ENCODE data around the gene HLA-DMB. TPM values are rescaled to one million over a fixed set of nuclear protein-coding genes. Genes with fewer than 3 reads are reported as not detected.

The HLA-DMB gene
- total and polyA plus RNA-seq, 2 experiments from 2014 or later: not detected

DNA sequence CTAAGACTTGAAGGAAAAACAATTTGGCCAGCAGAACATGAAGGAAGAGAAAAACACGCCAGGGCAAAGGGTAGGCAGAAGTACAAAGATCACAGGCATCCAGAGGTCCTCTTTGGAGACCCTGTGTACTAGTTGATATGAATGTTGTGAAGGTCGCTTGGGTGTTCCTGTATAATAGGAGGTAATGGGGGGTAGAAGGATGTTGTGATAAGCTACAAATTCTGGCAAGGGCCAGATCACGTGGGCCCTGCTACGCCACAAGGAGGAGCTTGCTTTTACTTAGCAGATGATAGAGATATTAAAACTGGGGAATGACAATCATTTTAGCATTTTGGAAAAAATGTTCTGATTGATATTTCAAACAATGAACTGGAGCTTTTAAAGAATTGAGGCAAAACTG lies 12.9 kb upstream of the HLA-DMB start:
- Histone ChIP-seq H3K9me3 (ENCODE audit: low read depth) (no peaks in the 10 kb centered on the region), H3K4me3 (no peak overlapping the region), H3K36me3 (ENCODE audit: low read depth) (no peaks in the 10 kb centered on the region), H3K27ac (no peak overlapping the region), H3K4me1 (ENCODE audit: insufficient read depth) (peaks cover 4% of the 10 kb centered on the region; the same call in 1 of the 2 replicates), H3K79me2 (ENCODE audit: insufficient read depth) (no peaks in the 10 kb centered on the region), H3K9me2 (ENCODE audit: insufficient read depth) (no peaks in the 10 kb centered on the region), H3K4me2 (ENCODE audit: unreplicated experiment) (no peak overlapping the region), H3K27me3 (replicated peaks; ENCODE audit: insufficient read depth) (no peaks in the 10 kb centered on the region), H3K9ac (no peak overlapping the region), H3F3A (ENCODE audit: insufficient read depth) (0 out of 2 replicates have a peak, but pooled peaks cover 12% of the 10 kb centered on the region), H4K20me1 (ENCODE audit: insufficient read depth) (no peaks in the 10 kb centered on the region), H2AFZ (no peak overlapping the region)
- 83 to 88% methylated on average over 4 of the region's 4 CpGs for WGBS, 2 experiments (ENCODE audit: low coverage in 1 of 2, low lambda C conversion rate in 2 of 2, missing lambda C conversion rate in 2 of 2)
- no peak for TF ChIP-seq EZH2phosphoT487 (IDR thresholded peaks at IDR 0.05; ENCODE audit: insufficient read depth, low read depth)
- TF ChIP-seq EZH2 (IDR thresholded peaks at IDR 0.05; ENCODE audit: insufficient read depth, poor library complexity, severe bottlenecking): no peak
- in situ Hi-C loops (cut with MboI): no loop called here
- no peak for DNase-seq

DNA sequence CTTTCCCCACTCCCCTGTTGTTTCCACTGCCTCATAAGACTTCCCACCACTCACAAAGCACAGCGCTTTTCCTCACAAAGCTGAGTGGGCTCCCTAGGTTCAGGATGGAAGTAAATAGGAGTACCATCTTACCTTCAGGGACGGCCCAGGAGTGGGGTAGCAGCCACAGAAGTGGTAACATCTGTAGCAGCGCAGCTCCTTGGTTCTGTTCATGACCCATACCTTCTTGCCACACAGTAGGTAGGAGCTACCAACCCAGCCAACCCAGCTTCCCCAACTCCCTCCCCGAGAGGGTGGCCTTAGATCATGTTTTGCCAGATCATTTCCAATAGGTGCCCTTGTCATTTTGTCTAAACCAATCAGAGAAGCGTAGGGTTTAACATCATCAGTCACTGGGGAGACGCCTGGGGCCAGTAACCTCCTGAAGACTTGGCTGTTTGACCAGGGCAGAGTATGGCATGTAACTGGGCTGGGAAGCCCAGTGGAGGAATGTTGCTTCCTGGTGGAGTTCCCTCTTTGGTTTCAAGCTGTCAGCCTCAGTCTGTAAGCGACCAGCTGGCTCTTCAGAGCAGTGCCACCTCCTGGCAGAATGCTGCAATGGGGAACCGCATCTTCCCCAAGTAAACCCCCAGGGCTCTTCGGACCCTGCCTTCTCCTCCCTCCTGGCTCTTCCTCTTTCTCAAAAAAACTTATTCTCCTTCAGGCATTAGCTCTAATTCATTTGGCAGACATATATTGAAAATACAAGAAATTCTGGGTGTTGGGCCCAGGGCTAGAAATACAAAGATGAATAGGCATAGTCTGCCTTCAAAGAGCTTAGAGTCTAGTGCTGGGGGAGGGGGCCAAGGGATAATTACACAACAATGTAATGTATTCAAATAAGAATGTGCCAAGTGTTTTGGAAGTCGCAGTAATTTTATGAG lies 12.2 kb upstream of the HLA-DMB start, which contains the start of gene HLA-DMA:
HLA-DMA (minus strand) TSS at position 281 of the 923 bp plus-strand sequence; CDS start at position 220, 61 bp downstream.
- H3K4me1 ChIP-seq (ENCODE audit: insufficient read depth): peaks cover 4% of the 10 kb centered on the region; the same call in 1 of the 2 replicates
- H3K27ac ChIP-seq: peak within 1 kb of the TSS; percentile 40
- no peaks in the 10 kb centered on the region for H3K9me2 ChIP-seq (ENCODE audit: insufficient read depth)
- no peak within 1 kb of the TSS for H3K4me2 ChIP-seq (ENCODE audit: unreplicated experiment)
- no peaks in the 10 kb centered on the region for H3K79me2 ChIP-seq (ENCODE audit: insufficient read depth)
- H3K27me3 ChIP-seq (replicated peaks; ENCODE audit: insufficient read depth): no peaks in the 10 kb centered on the region
- peak; percentile 98 for DNase-seq
- in situ Hi-C loops (cut with MboI): no loop called here
- no peaks in the 10 kb centered on the region for H3K36me3 ChIP-seq (ENCODE audit: low read depth)
- TF ChIP-seq EZH2 (IDR thresholded peaks at IDR 0.05; ENCODE audit: insufficient read depth, poor library complexity, severe bottlenecking): no peak
- TF ChIP-seq EZH2phosphoT487 (IDR thresholded peaks at IDR 0.05; ENCODE audit: insufficient read depth, low read depth): no peak
- 0 out of 2 replicates have a peak, but pooled peaks cover 12% of the 10 kb centered on the region for H3F3A ChIP-seq (ENCODE audit: insufficient read depth)
- H3K4me3 ChIP-seq: no peak within 1 kb of the TSS
- WGBS, 2 experiments (ENCODE audit: low coverage in 1 of 2, low lambda C conversion rate in 2 of 2, missing lambda C conversion rate in 2 of 2): 32 to 34% methylated on average over 10 of the region's 10 CpGs
- no peak within 1 kb of the TSS for H3K9ac ChIP-seq
- H2AFZ ChIP-seq: peak within 1 kb of the TSS; percentile 72
- no peaks in the 10 kb centered on the region for H3K9me3 ChIP-seq (ENCODE audit: low read depth)
- no peaks in the 10 kb centered on the region for H4K20me1 ChIP-seq (ENCODE audit: insufficient read depth)

DNA sequence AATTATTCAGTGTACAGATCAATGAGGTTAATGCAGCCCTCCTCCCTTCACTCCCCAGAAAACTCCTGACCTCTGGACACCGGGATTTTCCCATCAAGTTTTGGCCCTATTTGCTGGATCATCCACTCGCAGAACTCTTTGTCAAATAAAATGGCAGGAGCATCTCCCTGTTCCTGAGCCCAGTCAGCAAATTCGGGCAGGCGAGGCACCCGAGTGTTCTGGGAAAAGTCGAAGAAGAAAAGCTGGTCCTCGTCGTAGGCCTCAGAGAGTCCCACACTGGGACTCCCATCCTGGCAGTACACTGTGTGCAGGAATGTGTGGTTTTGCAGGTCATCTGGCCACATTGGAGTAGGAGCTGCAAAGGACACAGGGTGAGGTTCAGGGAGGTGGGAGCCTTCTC lies 9.6 kb upstream of the HLA-DMB start:
- Histone ChIP-seq H3K9me2 (ENCODE audit: insufficient read depth) (no peaks in the 10 kb centered on the region), H4K20me1 (ENCODE audit: insufficient read depth) (no peaks in the 10 kb centered on the region), H3K79me2 (ENCODE audit: insufficient read depth) (no peaks in the 10 kb centered on the region), H3K9me3 (ENCODE audit: low read depth) (no peaks in the 10 kb centered on the region), H3K27me3 (replicated peaks; ENCODE audit: insufficient read depth) (no peaks in the 10 kb centered on the region), H3K4me3 (no peak overlapping the region), H3K36me3 (ENCODE audit: low read depth) (no peaks in the 10 kb centered on the region), H2AFZ (no peak overlapping the region), H3K4me2 (ENCODE audit: unreplicated experiment) (no peak overlapping the region), H3K27ac (no peak overlapping the region), H3K9ac (no peak overlapping the region), H3F3A (ENCODE audit: insufficient read depth) (0 out of 2 replicates have a peak, but pooled peaks cover 12% of the 10 kb centered on the region), H3K4me1 (ENCODE audit: insufficient read depth) (peaks cover 4% of the 10 kb centered on the region; the same call in 1 of the 2 replicates)
- in situ Hi-C loops (cut with MboI): no loop called here
- no peak for DNase-seq
- TF ChIP-seq EZH2phosphoT487 (IDR thresholded peaks at IDR 0.05; ENCODE audit: insufficient read depth, low read depth) (no peak), EZH2 (IDR thresholded peaks at IDR 0.05; ENCODE audit: insufficient read depth, poor library complexity, severe bottlenecking) (no peak)
- WGBS, 2 experiments (ENCODE audit: low coverage in 1 of 2, low lambda C conversion rate in 2 of 2, missing lambda C conversion rate in 2 of 2): 84 to 91% methylated on average over 8 of the region's 8 CpGs

DNA sequence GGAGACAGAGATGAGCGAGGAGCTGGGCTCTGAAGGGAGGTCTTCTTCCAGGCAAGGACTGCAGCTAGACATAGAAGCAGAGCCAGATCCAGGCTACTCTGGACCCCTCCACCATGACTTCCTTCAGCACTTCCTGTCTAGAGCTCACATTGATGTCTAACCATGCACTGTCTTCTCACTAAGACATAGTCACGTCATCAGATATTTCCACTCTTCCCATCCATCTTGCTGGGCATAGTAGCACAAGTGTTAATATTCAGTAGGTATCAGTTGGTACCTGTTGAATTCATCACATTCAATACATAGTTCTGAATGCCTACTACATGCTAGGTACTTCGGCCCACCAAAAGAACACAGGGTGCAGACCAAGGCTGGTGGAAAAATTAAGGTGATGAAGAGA lies 9.2 kb upstream of the HLA-DMB start:
- WGBS, 2 experiments (ENCODE audit: low coverage in 1 of 2, low lambda C conversion rate in 2 of 2, missing lambda C conversion rate in 2 of 2): 75 to 93% methylated on average over 3 of the region's 3 CpGs

More for the DNA sequence above, 9.2 kb upstream of the HLA-DMB start:
- Histone ChIP-seq H4K20me1 (ENCODE audit: insufficient read depth) (no peaks in the 10 kb centered on the region), H3K36me3 (ENCODE audit: low read depth) (no peaks in the 10 kb centered on the region), H3K9me3 (ENCODE audit: low read depth) (no peaks in the 10 kb centered on the region), H3F3A (ENCODE audit: insufficient read depth) (0 out of 2 replicates have a peak, but pooled peaks cover 12% of the 10 kb centered on the region), H3K27ac (no peak overlapping the region), H3K79me2 (ENCODE audit: insufficient read depth) (no peaks in the 10 kb centered on the region), H3K4me3 (no peak overlapping the region), H3K9me2 (ENCODE audit: insufficient read depth) (no peaks in the 10 kb centered on the region), H3K4me1 (ENCODE audit: insufficient read depth) (peaks cover 4% of the 10 kb centered on the region; the same call in 1 of the 2 replicates), H2AFZ (no peak overlapping the region), H3K27me3 (replicated peaks; ENCODE audit: insufficient read depth) (no peaks in the 10 kb centered on the region), H3K9ac (no peak overlapping the region), H3K4me2 (ENCODE audit: unreplicated experiment) (no peak overlapping the region)
- TF ChIP-seq EZH2 (IDR thresholded peaks at IDR 0.05; ENCODE audit: insufficient read depth, poor library complexity, severe bottlenecking) (no peak), EZH2phosphoT487 (IDR thresholded peaks at IDR 0.05; ENCODE audit: insufficient read depth, low read depth) (no peak)
- DNase-seq: no peak
- in situ Hi-C loops (cut with MboI): no loop called here
